GM19455 (cell line): Measurements from ENCODE around the gene COL6A1.

Experiments used
- ATAC-seq: cut with Tn5 transposase; IDR thresholded peaks from one replicate; pipeline ENCODE4 v1.9.1; 2021; ENCODE audit not compliant: unreplicated experiment

The COL6A1 gene

GRCh38 chr21:45993210-45994085 is 11.9 kb downstream of the COL6A1 start:
- no peak for ATAC-seq

- ATAC-seq: no peak
These were observed 12.6 kb downstream of the COL6A1 start for GRCh38 chr21:45994086-45994661.

GRCh38 chr21:45994759-45995685 is 13.5 kb downstream of the COL6A1 start:
- no peak for ATAC-seq

GRCh38 chr21:45995686-45996179 is 14.2 kb downstream of the COL6A1 start:
- no peak for ATAC-seq

- ATAC-seq: no peak
These were observed 15.0 kb downstream of the COL6A1 start for GRCh38 chr21:45996311-45997204.

GRCh38 chr21:45997205-45997494 is 15.6 kb downstream of the COL6A1 start:
- no peak for ATAC-seq

GRCh38 chr21:45997495-45998275 is 16.1 kb downstream of the COL6A1 start:
- no peak for ATAC-seq

- ATAC-seq: no peak
These were observed 16.7 kb downstream of the COL6A1 start for GRCh38 chr21:45998276-45998701.

GRCh38 chr21:45998871-45999580 is 17.5 kb downstream of the COL6A1 start:
- no peak for ATAC-seq

- no peak for ATAC-seq
These were observed 18.1 kb downstream of the COL6A1 start for GRCh38 chr21:45999581-46000181.

GRCh38 chr21:46000182-46000730 is 18.7 kb downstream of the COL6A1 start:
- ATAC-seq: no peak

- ATAC-seq: no peak
These were observed 19.4 kb downstream of the COL6A1 start for GRCh38 chr21:46000731-46001641.

- no peak for ATAC-seq
These were observed 20.5 kb downstream of the COL6A1 start for GRCh38 chr21:46001821-46002681.

GRCh38 chr21:46002841-46003574 is 21.4 kb downstream of the COL6A1 start:
- no peak for ATAC-seq

- no peak for ATAC-seq
These were observed 22.0 kb downstream of the COL6A1 start for GRCh38 chr21:46003575-46004007.
